ENCODE measurements around the gene NFIA. TPM values are rescaled to one million over a fixed set of nuclear protein-coding genes. Genes with fewer than 3 reads are reported as not detected.
A peak's percentile ranks its signal among the peaks of the same experiment; 100 is the strongest.

The NFIA gene
- total and polyA plus RNA-seq, 12 donors = 15.6 to 109 (median 66.3) TPM

GRCh38 chr1:61241411-61241838, 159.1 kb downstream of the NFIA start:
- Histone ChIP-seq H3K36me3 (replicated peaks in 1 of 2) (no peaks in the 10 kb centered on the region), H3K27ac (peak overlapping the region in 3 of 5 donors; percentile 7 to 77 (median 29)), H3K27me3 (no peaks in the 10 kb centered on the region), H3K4me3 (peak overlapping the region in 1 of 4 donors; percentile 37), H3K4me1 (replicated peaks in 1 of 2) (peaks cover 18 to 37% of the 10 kb centered on the region in 2 donors), H3K9me3 (replicated peaks in 1 of 3) (no peaks in the 10 kb centered on the region)
- 15 to 24% (median 19%) methylated on average over 4 of the region's 4 CpGs for WGBS, 4 donors
- no peak for TF ChIP-seq POLR2A (IDR thresholded peaks at IDR 0.05)
- TF ChIP-seq CTCF (IDR thresholded peaks at IDR 0.05) = no peak
- peak; percentile 29 to 67 (median 52) for DNase-seq
- intact Hi-C loops (cut with DNase I) = no loop called here

GRCh38 chr1:61241973-61242381, 159.6 kb downstream of the NFIA start:
- Histone ChIP-seq H3K27ac (peak overlapping the region in 3 of 5 donors; percentile 7 to 77 (median 29)), H3K27me3 (no peaks in the 10 kb centered on the region), H3K36me3 (replicated peaks in 1 of 2) (no peaks in the 10 kb centered on the region), H3K9me3 (replicated peaks in 1 of 3) (no peaks in the 10 kb centered on the region), H3K4me3 (peak overlapping the region in 1 of 4 donors; percentile 37), H3K4me1 (replicated peaks in 1 of 2) (peaks cover 18 to 32% of the 10 kb centered on the region in 2 donors)
- intact Hi-C loops (cut with DNase I) = no loop called here
- WGBS, 4 donors = 64 to 75% (median 75%) methylated on average over 2 of the region's 2 CpGs
- DNase-seq = no peak
- TF ChIP-seq POLR2A (IDR thresholded peaks at IDR 0.05) (no peak), CTCF (IDR thresholded peaks at IDR 0.05) (no peak)

DNA sequence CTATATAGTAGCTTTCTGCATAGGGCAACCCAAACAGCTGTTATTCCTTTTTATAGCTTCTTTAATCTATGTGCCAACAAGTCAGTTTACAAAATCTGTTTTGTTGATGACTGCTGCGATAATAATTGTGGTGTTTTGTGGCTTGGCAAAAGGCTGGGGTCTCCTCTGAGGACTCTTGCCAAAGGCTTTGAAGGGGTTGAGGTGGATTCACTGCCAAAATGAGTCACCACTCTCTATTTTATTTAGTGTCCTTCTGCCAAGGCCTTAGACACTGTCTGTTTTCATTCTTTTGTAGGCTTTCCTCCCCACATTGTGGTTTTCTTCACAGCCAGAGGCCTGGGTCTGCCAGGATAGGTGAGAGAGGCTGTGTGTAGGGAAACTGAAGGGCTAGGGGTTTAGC, 161.8 kb downstream of the NFIA start:
- Histone ChIP-seq H3K27me3 (no peaks in the 10 kb centered on the region), H3K36me3 (replicated peaks in 1 of 2) (no peaks in the 10 kb centered on the region), H3K27ac (peak overlapping the region in 2 of 5 donors; percentile 15 to 48), H3K4me1 (replicated peaks in 1 of 2) (peaks cover 18 to 40% of the 10 kb centered on the region in 2 donors), H3K9me3 (replicated peaks in 1 of 3) (no peaks in the 10 kb centered on the region), H3K4me3 (no peak overlapping the region)
- intact Hi-C loops (cut with DNase I) = no loop called here
- 15 to 27% (median 20%) methylated on average over 1 of the region's 1 CpG for WGBS, 4 donors
- TF ChIP-seq POLR2A (IDR thresholded peaks at IDR 0.05) (no peak), CTCF (IDR thresholded peaks at IDR 0.05) (no peak)
- DNase-seq = peak in 3 of 7 donors; percentile 27 to 46 (median 35)

DNA sequence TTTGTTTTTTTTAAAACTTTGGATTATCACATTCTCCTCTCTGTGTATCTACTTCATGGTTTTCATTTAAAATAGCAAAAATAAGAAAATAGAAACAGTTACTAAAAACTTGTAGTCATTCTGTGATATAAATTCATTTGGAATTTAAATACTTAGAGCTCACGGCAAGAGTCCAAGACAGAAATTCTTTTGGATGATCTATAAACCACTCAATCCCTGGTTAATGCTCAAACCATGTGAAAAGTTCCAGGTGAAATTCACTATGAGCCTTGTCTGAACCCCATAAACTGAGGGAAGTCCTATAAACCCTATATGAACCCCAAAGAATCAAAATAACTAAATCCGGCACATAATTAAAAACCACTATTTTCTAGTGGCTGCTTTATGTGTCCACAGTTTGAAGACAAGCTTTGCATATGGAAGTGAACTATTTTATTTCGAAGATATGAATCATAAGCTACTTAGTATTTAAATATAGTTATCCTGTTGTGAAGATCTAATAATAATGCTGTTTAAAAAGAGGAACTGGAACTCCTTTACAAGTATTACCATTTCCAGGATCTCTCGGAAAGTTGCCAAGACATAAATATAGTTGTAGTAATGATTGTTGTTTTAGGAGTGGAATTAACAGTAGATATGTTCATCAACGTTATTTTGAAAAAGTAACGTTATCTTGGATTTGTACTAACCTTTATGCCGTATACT, 163.5 kb downstream of the NFIA start:
- H3K9me3 ChIP-seq (replicated peaks in 1 of 3) = no peaks in the 10 kb centered on the region
- H3K4me1 ChIP-seq (replicated peaks in 1 of 2) = peaks cover 18 to 40% of the 10 kb centered on the region in 2 donors
- WGBS, 4 donors = 88 to 91% (median 90%) methylated on average over 7 of the region's 7 CpGs
- intact Hi-C loops (cut with DNase I) = no loop called here
- H3K27ac ChIP-seq = no peak overlapping the region
- DNase-seq = no peak
- no peak for TF ChIP-seq CTCF (IDR thresholded peaks at IDR 0.05)
- no peak for TF ChIP-seq POLR2A (IDR thresholded peaks at IDR 0.05)
- H3K36me3 ChIP-seq (replicated peaks in 1 of 2) = no peaks in the 10 kb centered on the region
- H3K4me3 ChIP-seq = no peak overlapping the region
- H3K27me3 ChIP-seq = no peaks in the 10 kb centered on the region
